Omental fat pad (tissue), 4 donors: ENCODE results near the gene SBK2. TPM values are rescaled to one million over a fixed set of nuclear protein-coding genes. Genes with fewer than 3 reads are reported as not detected.
"Not testable (repeated sequence)": the region's sequence is repeated elsewhere in the genome, so short reads cannot be mapped to it uniquely, and the experiment has no call there.

Source experiments
- ATAC-seq: fragments of 150-250 bp; one replicate; pipeline ENCODE4 v1.9.1; 2016; ENCODE audit warnings: mild to moderate bottlenecking, moderate library complexity; ENCODE audit not compliant: low FRiP score
- DNase-seq: peaks from one replicate; pipeline ENCODE4 v3.0.0-alpha.2; 2019; ENCODE audit warnings: low spot score
- total RNA-seq, 4 donors: library from RNA; depleted of rRNA; stranded (reverse); fragments of >200 nt; gene quantifications; one replicate each; pipeline ENCODE4 v1.1.0, GENCODE V29; 2016
- TF ChIP-seq, protein P1 (sequence below), 3 donors: fragments of 450-650 bp; IDR thresholded peaks; one replicate each; pipeline ENCODE4 v1.5.1; 2016 to 2017; ENCODE audit warnings: antibody characterized with exemption in 3 of 3, mild to moderate bottlenecking in 3 of 3, moderate library complexity in 2 of 3

Gene SBK2
- total RNA-seq, 4 donors from 2014 or later: 0.56 TPM; not detected in 3

DNA sequence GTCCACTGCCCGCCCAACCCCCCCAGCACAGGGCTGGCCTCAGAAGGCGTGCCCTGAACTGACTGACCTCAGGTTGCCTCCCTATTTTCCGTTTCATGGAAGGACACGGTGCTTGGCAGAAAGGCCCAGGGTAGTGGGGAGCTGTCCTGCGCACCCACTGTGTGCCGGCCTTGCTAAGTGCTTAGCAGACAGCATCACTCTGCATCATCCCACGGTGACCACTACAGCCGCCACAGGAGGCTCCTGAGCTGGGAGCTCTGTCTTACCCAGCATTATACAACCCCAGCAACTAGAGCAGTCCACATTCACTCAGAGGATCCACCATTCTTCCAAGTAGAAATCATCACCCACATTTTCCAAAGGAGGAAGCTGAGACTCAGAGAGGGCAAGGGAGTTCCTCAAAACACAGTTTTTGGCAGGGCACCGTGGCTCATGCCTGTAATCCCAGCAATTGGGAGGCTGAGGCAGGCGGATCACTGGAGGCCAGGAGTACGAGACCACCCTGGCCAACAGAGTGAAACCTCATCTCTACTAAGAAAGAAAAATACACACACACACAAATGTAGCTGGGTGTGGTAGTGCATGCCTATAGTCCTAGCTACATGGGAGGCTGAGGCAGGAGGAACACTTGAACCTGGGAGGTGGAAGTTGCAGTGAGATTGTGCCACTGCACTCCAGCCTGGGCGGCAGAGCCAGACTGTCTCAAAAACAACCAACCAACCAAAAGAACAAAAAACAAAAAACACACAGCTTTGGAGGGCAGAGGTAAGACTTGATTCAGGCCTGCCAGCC is 1.6 kb downstream of the SBK2 start:
- no peak for ATAC-seq
- TF ChIP-seq, protein P1, sequence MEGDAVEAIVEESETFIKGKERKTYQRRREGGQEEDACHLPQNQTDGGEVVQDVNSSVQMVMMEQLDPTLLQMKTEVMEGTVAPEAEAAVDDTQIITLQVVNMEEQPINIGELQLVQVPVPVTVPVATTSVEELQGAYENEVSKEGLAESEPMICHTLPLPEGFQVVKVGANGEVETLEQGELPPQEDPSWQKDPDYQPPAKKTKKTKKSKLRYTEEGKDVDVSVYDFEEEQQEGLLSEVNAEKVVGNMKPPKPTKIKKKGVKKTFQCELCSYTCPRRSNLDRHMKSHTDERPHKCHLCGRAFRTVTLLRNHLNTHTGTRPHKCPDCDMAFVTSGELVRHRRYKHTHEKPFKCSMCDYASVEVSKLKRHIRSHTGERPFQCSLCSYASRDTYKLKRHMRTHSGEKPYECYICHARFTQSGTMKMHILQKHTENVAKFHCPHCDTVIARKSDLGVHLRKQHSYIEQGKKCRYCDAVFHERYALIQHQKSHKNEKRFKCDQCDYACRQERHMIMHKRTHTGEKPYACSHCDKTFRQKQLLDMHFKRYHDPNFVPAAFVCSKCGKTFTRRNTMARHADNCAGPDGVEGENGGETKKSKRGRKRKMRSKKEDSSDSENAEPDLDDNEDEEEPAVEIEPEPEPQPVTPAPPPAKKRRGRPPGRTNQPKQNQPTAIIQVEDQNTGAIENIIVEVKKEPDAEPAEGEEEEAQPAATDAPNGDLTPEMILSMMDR (IDR thresholded peaks at IDR 0.05): no peak
- DNase-seq: no peak

DNA sequence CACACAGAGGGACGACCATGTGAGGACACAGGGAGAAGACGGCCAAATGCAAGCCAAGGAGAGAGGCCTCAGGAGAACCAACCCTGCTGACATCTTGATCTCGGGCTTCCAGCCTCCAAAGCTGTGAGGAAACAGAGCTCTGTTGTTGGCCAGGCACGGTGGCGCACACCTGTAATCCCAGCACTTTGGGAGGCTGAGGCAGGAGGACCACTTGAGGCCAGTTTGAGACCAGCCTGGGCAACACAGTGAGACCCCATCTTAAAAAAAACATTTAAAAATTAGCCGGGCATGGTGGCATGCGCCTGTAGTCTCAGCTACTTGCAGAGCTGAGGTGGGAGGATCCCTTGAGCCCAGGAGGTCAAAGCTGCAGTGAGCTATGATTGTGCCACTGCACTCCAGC is 2.7 kb downstream of the SBK2 start:
- ATAC-seq, DNase-seq: not testable (repeated sequence)

DNA sequence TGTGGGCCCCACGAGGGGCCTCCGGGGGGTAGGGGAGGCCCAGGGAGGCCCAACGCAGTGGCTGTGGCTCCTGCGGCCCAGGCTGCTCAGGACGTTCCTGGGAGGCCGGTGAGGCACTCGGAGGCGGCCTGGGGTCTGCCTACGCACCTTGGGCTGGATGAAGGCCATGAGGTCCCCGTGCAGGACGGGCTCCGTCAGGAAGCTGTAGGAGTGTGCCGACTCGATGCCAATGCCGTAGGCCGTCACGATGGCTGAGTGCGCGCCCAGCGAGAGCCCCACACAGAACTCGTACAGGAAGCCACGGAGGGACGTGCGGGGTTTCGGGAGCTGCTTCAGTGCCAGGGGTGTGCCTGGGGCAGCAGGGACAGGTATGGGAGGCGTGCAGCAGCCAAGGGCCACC is 5.9 kb downstream of the SBK2 start:
- DNase-seq (no peak), ATAC-seq (no peak)
- TF ChIP-seq, protein P1 (IDR thresholded peaks at IDR 0.05): no peak

DNA sequence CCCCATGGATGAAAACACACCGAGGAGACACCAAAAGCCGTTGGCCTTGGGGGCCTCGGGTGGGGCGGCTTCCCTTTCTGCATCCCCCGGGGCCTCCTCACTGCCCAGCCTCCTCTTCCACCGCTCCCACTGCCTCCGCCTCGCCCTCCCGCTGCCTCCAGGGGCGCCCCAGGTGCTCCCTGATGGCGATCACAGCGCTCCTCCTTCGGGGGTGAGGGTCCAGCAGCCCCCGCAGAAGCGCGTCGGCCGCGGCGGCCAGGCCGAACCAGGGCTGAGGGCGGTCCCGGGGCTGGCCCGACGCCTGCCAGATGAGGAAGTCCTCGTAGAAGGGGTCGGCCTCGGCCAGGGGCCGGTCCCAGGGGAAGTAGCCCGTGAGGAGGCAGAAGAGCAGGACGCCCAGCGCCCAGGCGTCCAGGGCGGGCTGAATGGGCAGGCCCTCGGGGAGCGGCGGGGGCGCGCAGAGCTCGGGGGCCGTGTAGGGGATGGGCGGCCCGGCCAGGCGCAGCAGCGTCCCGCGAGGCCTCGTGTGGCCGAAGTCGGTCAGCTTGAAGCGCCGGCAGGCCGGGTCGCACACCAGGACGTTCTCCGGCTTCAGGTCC is 7.2 kb downstream of the SBK2 start:
- TF ChIP-seq, protein P1 (IDR thresholded peaks at IDR 0.05): no peak
- no peak for ATAC-seq
- no peak for DNase-seq

DNA sequence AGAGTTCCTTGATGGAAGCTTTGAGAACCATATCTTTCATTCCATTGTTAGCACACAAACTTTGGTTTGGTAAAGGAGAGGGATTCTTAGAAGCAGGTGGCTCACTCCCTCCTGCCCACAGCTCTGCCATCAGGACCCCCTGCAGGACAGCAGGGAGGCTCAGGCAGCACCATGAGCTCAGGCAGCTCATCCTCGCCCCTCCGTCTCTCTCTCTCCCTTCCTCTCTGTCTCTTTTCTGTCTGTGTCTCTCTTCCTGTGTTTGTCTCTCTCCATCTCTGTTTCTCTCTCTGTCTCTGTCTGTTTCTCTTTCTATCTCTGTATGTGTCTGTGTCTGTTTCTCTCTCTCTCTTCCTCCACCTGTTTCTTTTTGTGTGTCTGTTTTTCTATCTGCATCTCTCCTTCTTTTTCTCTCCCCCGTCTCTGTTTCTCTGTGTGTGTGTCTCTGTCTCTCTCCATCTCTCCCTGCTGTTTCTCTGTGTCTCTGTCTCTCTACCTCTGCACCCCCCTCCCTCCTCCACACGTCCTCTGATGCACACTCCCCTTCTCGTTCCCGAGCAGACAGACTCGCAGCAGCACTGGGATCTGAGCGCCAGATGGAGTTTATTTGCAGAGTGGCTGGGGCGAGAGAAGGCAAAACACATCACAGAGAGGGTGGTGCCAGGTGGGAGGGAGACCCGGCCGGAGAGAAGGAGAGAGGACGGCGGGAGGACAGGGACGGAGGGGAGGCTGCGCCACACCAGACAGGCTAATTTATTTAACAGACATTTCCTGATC is 8.7 kb downstream of the SBK2 start:
- ATAC-seq: no peak
- TF ChIP-seq, protein P1 (IDR thresholded peaks at IDR 0.05): no peak
- DNase-seq: no peak

DNA sequence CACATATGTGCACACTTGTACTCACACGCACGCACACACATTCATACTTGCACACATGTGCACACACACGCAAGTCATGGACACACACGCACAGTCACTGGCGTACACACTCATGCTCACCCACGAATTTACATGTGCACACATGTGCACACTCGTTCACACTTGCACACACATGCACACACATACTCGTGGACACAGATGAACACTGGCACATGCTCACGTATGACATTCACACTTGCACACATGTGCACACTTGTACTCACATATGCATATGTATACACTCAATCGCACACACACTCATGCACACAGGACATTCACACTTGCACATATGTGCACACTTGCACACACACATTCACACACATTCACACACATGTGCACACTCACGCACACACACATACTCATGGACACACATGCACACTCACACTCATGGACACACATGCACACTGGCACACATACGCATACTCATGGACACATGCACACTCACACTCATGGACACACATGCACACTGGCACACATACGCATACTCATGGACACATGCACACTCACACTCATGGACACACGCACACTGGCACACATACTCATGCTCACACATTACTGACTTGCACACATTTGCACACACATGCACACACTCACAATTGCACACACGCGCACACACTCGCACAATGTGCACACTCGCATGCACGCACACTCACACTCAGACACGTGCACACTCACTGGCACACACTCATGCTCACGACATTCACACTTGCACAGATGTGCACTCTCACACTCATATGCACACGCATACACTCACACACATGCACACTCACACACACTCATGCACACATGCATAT is 9.5 kb downstream of the SBK2 start:
- ATAC-seq (no peak), DNase-seq (no peak)
- TF ChIP-seq, protein P1 (IDR thresholded peaks at IDR 0.05): no peak
